ENCODE measurements around the gene PRKG1. TPM values are rescaled to one million over a fixed set of nuclear protein-coding genes. Genes with fewer than 3 reads are reported as not detected.

The PRKG1 gene
- total and polyA plus RNA-seq, 12 donors: 3.8 to 48.1 (median 29.9) TPM

- Histone ChIP-seq H3K4me1 (peaks cover 0 to 4% (median 0%) of the 10 kb centered on the region in 9 donors), H3K36me3 (no peaks in the 10 kb centered on the region), H3K4me3 (no peak overlapping the region), H3K27me3 (no peaks in the 10 kb centered on the region), H3K9me3 (peaks cover 0 to 14% (median 6%) of the 10 kb centered on the region in 11 donors), H3K27ac (no peak overlapping the region)
- intact Hi-C loops (cut with DNase I): no loop called here
- 79 to 80% methylated on average over 2 of the region's 2 CpGs for WGBS, 2 donors
- TF ChIP-seq CTCF (IDR thresholded peaks at IDR 0.05): no peak
- ATAC-seq (no peak), DNase-seq (no peak)
Measured at GRCh38 chr10:51608211-51608610, 533.9 kb downstream of the PRKG1 start.

- no peaks in the 10 kb centered on the region for H3K27me3 ChIP-seq
- intact Hi-C loops (cut with DNase I): no loop called here
- WGBS, 2 donors: 66 to 75% methylated on average over 3 of the region's 3 CpGs
- DNase-seq (no peak), ATAC-seq (no peak)
- no peak overlapping the region for H3K4me3 ChIP-seq
- H3K36me3 ChIP-seq: no peaks in the 10 kb centered on the region
- H3K27ac ChIP-seq: no peak overlapping the region
- no peak for TF ChIP-seq CTCF (IDR thresholded peaks at IDR 0.05)
- H3K4me1 ChIP-seq: peaks cover 0 to 7% (median 0%) of the 10 kb centered on the region in 9 donors
- peaks cover 0 to 34% (median 14%) of the 10 kb centered on the region in 11 donors for H3K9me3 ChIP-seq
Measured at GRCh38 chr10:51615764-51616298, 541.5 kb downstream of the PRKG1 start.

GRCh38 chr10:51617576-51618235 is 543.4 kb downstream of the PRKG1 start:
- H3K9me3 ChIP-seq: peaks cover 0 to 21% (median 8%) of the 10 kb centered on the region in 11 donors
- peak in 4 of 8 donors; percentile 21 to 58 (median 49) for ATAC-seq

GRCh38 chr10:51619365-51619764 is 545.1 kb downstream of the PRKG1 start:
- TF ChIP-seq CTCF (IDR thresholded peaks at IDR 0.05): no peak

More at GRCh38 chr10:51617576-51618235, 543.4 kb downstream of the PRKG1 start:
- no peak for TF ChIP-seq CTCF (IDR thresholded peaks at IDR 0.05)
- 53 to 60% methylated on average over 4 of the region's 4 CpGs for WGBS, 2 donors
- H3K36me3 ChIP-seq: no peaks in the 10 kb centered on the region
- peak overlapping the region in 2 of 10 donors; percentile 17 to 43 for H3K27ac ChIP-seq
- intact Hi-C loops (cut with DNase I): no loop called here
- no peaks in the 10 kb centered on the region for H3K27me3 ChIP-seq
- no peak for DNase-seq
- no peak overlapping the region for H3K4me3 ChIP-seq
- H3K4me1 ChIP-seq: peaks cover 0 to 7% (median 0%) of the 10 kb centered on the region in 9 donors

More at GRCh38 chr10:51619365-51619764, 545.1 kb downstream of the PRKG1 start:
- H3K9me3 ChIP-seq: peaks cover 0 to 10% (median 3%) of the 10 kb centered on the region in 11 donors
- intact Hi-C loops (cut with DNase I): no loop called here
- H3K4me3 ChIP-seq: no peak overlapping the region
- H3K27me3 ChIP-seq: no peaks in the 10 kb centered on the region
- no peaks in the 10 kb centered on the region for H3K36me3 ChIP-seq
- DNase-seq (no peak), ATAC-seq (no peak)
- peak overlapping the region in 1 of 10 donors; percentile 4 for H3K27ac ChIP-seq
- WGBS, 2 donors: 52 to 53% methylated on average over 1 of the region's 1 CpG
- peaks cover 0 to 7% (median 0%) of the 10 kb centered on the region in 9 donors for H3K4me1 ChIP-seq
